Right lung (tissue), 5 donors: ENCODE measurements around the gene ADAP1. TPM values are rescaled to one million over a fixed set of nuclear protein-coding genes. Genes with fewer than 3 reads are reported as not detected.

Experiments used
- DNase-seq, 2 donors: peaks; one replicate each; pipeline ENCODE4 v3.0.0-alpha.2; 2013
- polyA plus RNA-seq, 5 donors: library from polyadenylated mRNA; unstranded; fragments of 120-200 nt; gene quantifications; one replicate each; pipeline versions ENCODE4 v1.2.1 to v1.2.3, GENCODE V29; 2013; ENCODE audit warnings: inconsistent platforms in 1 of 5, low replicate concordance in 1 of 5; ENCODE audit not compliant: insufficient read length in 5 of 5, insufficient read depth in 1 of 5

The ADAP1 gene
- polyA plus RNA-seq, 5 donors, result 4.5 to 10.6 (median 8.1) TPM

GRCh38 chr7:865921-866320, 88.6 kb downstream of the ADAP1 start:
- no peak for DNase-seq

GRCh38 chr7:863106-863505, 91.4 kb downstream of the ADAP1 start:
- DNase-seq, result no peak

- no peak for DNase-seq
Measured at GRCh38 chr7:862157-862556, 92.3 kb downstream of the ADAP1 start.

GRCh38 chr7:861222-861621, 93.3 kb downstream of the ADAP1 start:
- DNase-seq, result no peak

GRCh38 chr7:860149-860548, 94.3 kb downstream of the ADAP1 start:
- no peak for DNase-seq

GRCh38 chr7:859359-860030, 95.0 kb downstream of the ADAP1 start:
- DNase-seq, result no peak

GRCh38 chr7:857661-858060, 96.8 kb downstream of the ADAP1 start:
- DNase-seq, result no peak

GRCh38 chr7:856444-857095, 97.9 kb downstream of the ADAP1 start:
- DNase-seq, result no peak

GRCh38 chr7:855686-856369, 98.7 kb downstream of the ADAP1 start:
- DNase-seq, result no peak

GRCh38 chr7:854118-854775, 100.2 kb downstream of the ADAP1 start:
- DNase-seq, result no peak

- DNase-seq, result no peak
Measured at GRCh38 chr7:853366-854117, 100.9 kb downstream of the ADAP1 start.

GRCh38 chr7:851204-851603, 103.3 kb downstream of the ADAP1 start:
- DNase-seq, result no peak

- DNase-seq, result no peak
Measured at GRCh38 chr7:849781-850180, 104.7 kb downstream of the ADAP1 start.

GRCh38 chr7:849145-849544, 105.3 kb downstream of the ADAP1 start:
- DNase-seq, result no peak

Other genes starting within 250 kb of the ADAP1 start
- gene DNAAF5, start 228.0 kb downstream of the ADAP1 start, polyA plus RNA-seq, result 10 to 100 TPM; 21.7 to 27.9 (median 24.6) TPM
- gene PRKAR1B, start 227.4 kb downstream of the ADAP1 start, polyA plus RNA-seq, result 10 to 100 TPM; 28.8 to 46.7 (median 34.7) TPM
- gene SUN1, start 122.2 kb downstream of the ADAP1 start, polyA plus RNA-seq, result 100 to 1,000 TPM; 127 to 183 (median 156) TPM
- gene GET4, start 78.1 kb downstream of the ADAP1 start, polyA plus RNA-seq, result 10 to 100 TPM; 20.3 to 40.0 (median 32.1) TPM
- gene COX19, start 20.9 kb upstream of the ADAP1 start, polyA plus RNA-seq, result 10 to 100 TPM; 12.6 to 17.5 (median 14.7) TPM
- 10 to 100 TPM in 2 of 5 donors, 1 to 10 TPM in 3; 5.4 to 21.2 (median 9.5) TPM for gene CYP2W1, start 28.5 kb upstream of the ADAP1 start, polyA plus RNA-seq
- gene GPR146, start 89.9 kb upstream of the ADAP1 start, polyA plus RNA-seq, result 10 to 100 TPM in 1 of 5 donors, 1 to 10 TPM in 4; 4.6 to 10.8 (median 7.0) TPM
- gene GPER1, start 133.4 kb upstream of the ADAP1 start, polyA plus RNA-seq, result 1 to 10 TPM; 3.9 to 9.6 (median 5.8) TPM
- 10 to 100 TPM; 18.0 to 28.5 (median 21.9) TPM for gene ZFAND2A, start 205.5 kb upstream of the ADAP1 start, polyA plus RNA-seq